HepG2 (cell line): Measurements from ENCODE around the gene KAT14. TPM values are rescaled to one million over a fixed set of nuclear protein-coding genes. Genes with fewer than 3 reads are reported as not detected.
A peak's percentile ranks its signal among the peaks of the same experiment; 100 is the strongest.

ENCODE experiments used
- ATAC-seq: fragments of 200-7000 bp; cut with Tn5 transposase; 3 replicates; pipeline ENCODE4 v1.9.1; 2020; ENCODE audit warnings: mild to moderate bottlenecking, moderate library complexity
- BruUV-seq: library from RNA; stranded (reverse); fragments of 400-500 nt; replicated peaks from 2 replicates; lab custom pipeline; 2021; lab: Mats Ljungman, UMichigan
- CTCF ChIA-PET: fragments of 300-600 bp; formaldehyde crosslinking; extraction: SDS; loops from one replicate; lab custom pipeline; 2021; ENCODE audit warnings: low total read pairs, inconsistent platforms, low intra/inter-chr PET ratio; lab: Yijun Ruan, JAX
- POLR2A ChIA-PET: fragments of 350-600 bp; sonication (Branson Sonifier 250); formaldehyde crosslinking; loops from one replicate; lab custom pipeline; 2020; ENCODE audit warnings: antibody characterized with exemption, inconsistent platforms; lab: Yijun Ruan, JAX
- DNase-seq: peaks from one replicate; pipeline ENCODE4 v3.0.0-alpha.2; 2015; ENCODE audit warnings: low spot score
- FAIRE-seq: peaks from 3 replicates; lab custom pipeline; 2011; peaks lifted over from hg19 to GRCh38; lab: Jason Lieb, UNC
- H2AFZ ChIP-seq: one replicate; pipeline ENCODE4 v1.6.1; 2011; ENCODE audit warnings: low read length, inconsistent platforms
- H3K27ac ChIP-seq: fragments of 300-600 bp; 3 replicates; pipeline ENCODE4 v1.8.0; 2011; ENCODE audit warnings: mixed run types, mild to moderate bottlenecking, mixed read lengths, low read length, inconsistent platforms; ENCODE audit not compliant: insufficient read depth; ENCODE audit errors: extremely low read length
- H3K27me3 ChIP-seq, 2 experiments: fragments of 200-600 bp in 1 of 2; 2 replicates in 1 of 2; 3 replicates in 1 of 2; pipeline versions ENCODE4 v1.6.0 to v1.8.0; 2011; ENCODE audit warnings: low read length in 2 of 2, mild to moderate bottlenecking in 2 of 2, moderate library complexity in 2 of 2, inconsistent platforms in 1 of 2; ENCODE audit not compliant: insufficient read depth in 2 of 2, control insufficient read depth in 1 of 2
- H3K36me3 ChIP-seq, 2 experiments: fragments of 200-600 bp in 1 of 2; replicated peaks in 1 of 2; 2 replicates in 1 of 2; 3 replicates in 1 of 2; pipeline versions ENCODE4 v1.5.1 to v1.8.0; 2011; ENCODE audit warnings: low read length in 2 of 2, inconsistent platforms in 1 of 2; ENCODE audit not compliant: insufficient read depth in 2 of 2, control insufficient read depth in 1 of 2
- H3K4me1 ChIP-seq: 2 replicates; pipeline ENCODE4 v1.5.1; 2012; ENCODE audit warnings: low read length, inconsistent platforms; ENCODE audit not compliant: insufficient read depth
- H3K4me2 ChIP-seq: 2 replicates; pipeline ENCODE4 v1.6.0; 2011; ENCODE audit warnings: low read depth, low read length, inconsistent platforms
- H3K4me3 ChIP-seq, 3 experiments: fragments of 200-600 bp in 1 of 3; sonication (generic), shearing (Covaris generic) in 1 of 3; replicated peaks in 1 of 3; 2 replicates each; pipeline ENCODE4 v1.5.1; 2011 to 2016; ENCODE audit warnings: low read length in 3 of 3, inconsistent platforms in 2 of 3, low read depth in 2 of 3, mild to moderate bottlenecking in 2 of 3, control low read depth in 1 of 3, mixed read lengths in 1 of 3; ENCODE audit not compliant: insufficient read depth in 1 of 3
- H3K79me2 ChIP-seq: one replicate; pipeline ENCODE4 v1.6.1; 2011; ENCODE audit warnings: low read length, inconsistent platforms; ENCODE audit not compliant: insufficient read depth
- H3K9ac ChIP-seq: 2 replicates; pipeline ENCODE4 v1.6.0; 2011; ENCODE audit warnings: mild to moderate bottlenecking, low read depth, low read length, inconsistent platforms; ENCODE audit not compliant: insufficient read depth
- H3K9me3 ChIP-seq: 2 replicates; pipeline ENCODE4 v1.5.1; 2012; ENCODE audit warnings: mild to moderate bottlenecking, low read length
- H4K20me1 ChIP-seq: 2 replicates; pipeline ENCODE4 v1.6.0; 2011; ENCODE audit warnings: inconsistent platforms, mild to moderate bottlenecking, low read length, moderate library complexity; ENCODE audit not compliant: insufficient read depth
- BCL6 ChIP-seq: IDR thresholded peaks from 2 replicates; pipeline ENCODE4 v1.6.1; 2016; ENCODE audit warnings: missing genetic modification reagents, missing compliant biosample characterization
- BRCA1 ChIP-seq: sonication (generic); formaldehyde crosslinking; IDR thresholded peaks from 2 replicates; pipeline ENCODE4 v1.4.0; 2020; ENCODE audit warnings: missing genetic modification reagents
- DNMT3B ChIP-seq: conservative IDR thresholded peaks from 2 replicates; pipeline ENCODE4 v1.6.1; 2016; ENCODE audit warnings: missing biosample characterization, control low read depth
- DPF2 ChIP-seq: sonication (generic); formaldehyde crosslinking; IDR thresholded peaks from 2 replicates; pipeline ENCODE4 v1.4.0; 2020; ENCODE audit warnings: mild to moderate bottlenecking, low read depth, missing genetic modification reagents, borderline replicate concordance
- DRAP1 ChIP-seq: IDR thresholded peaks from 2 replicates; pipeline ENCODE4 v1.6.1; 2016; ENCODE audit warnings: missing genetic modification reagents, missing compliant biosample characterization
- EP300 ChIP-seq, 3 experiments: sonication (generic) in 1 of 3; formaldehyde crosslinking in 1 of 3; IDR thresholded peaks; 2 replicates each; pipeline versions ENCODE4 v1.5.1 to v1.6.1; 2011 to 2020; ENCODE audit warnings: low read depth in 2 of 3, low read length in 2 of 3, borderline replicate concordance in 1 of 3, improper control_type of control experiment in 1 of 3, mild to moderate bottlenecking in 1 of 3, missing genetic modification reagents in 1 of 3, moderate library complexity in 1 of 3
- ETV5 ChIP-seq: IDR thresholded peaks from 2 replicates; pipeline ENCODE4 v1.6.1; 2018; ENCODE audit warnings: missing biosample characterization, missing genetic modification reagents, inconsistent platforms, borderline replicate concordance
- FOXA1 ChIP-seq, 2 experiments: fragments of 450-650 bp in 1 of 2; sonication (generic) in 1 of 2; formaldehyde crosslinking in 1 of 2; IDR thresholded peaks; 2 replicates each; pipeline versions ENCODE4 v1.4.0 to v1.6.1; 2016 to 2020; ENCODE audit warnings: missing genetic modification reagents in 1 of 2
- HDAC2 ChIP-seq: sonication (generic); formaldehyde crosslinking; IDR thresholded peaks from 2 replicates; pipeline ENCODE4 v1.4.0; 2020; ENCODE audit warnings: missing genetic modification reagents
- HNF4A ChIP-seq: sonication (generic); formaldehyde crosslinking; IDR thresholded peaks from 2 replicates; pipeline ENCODE4 v1.4.0; 2020; ENCODE audit warnings: missing genetic modification reagents
- ISL2 ChIP-seq: sonication (generic); formaldehyde crosslinking; IDR thresholded peaks from 2 replicates; pipeline ENCODE4 v1.5.0; 2020; ENCODE audit warnings: missing genetic modification reagents
- KAT8 ChIP-seq: IDR thresholded peaks from 2 replicates; pipeline ENCODE4 v1.6.1; 2016; ENCODE audit warnings: missing genetic modification reagents, missing compliant biosample characterization
- MLXIP ChIP-seq: sonication (generic); formaldehyde crosslinking; IDR thresholded peaks from 2 replicates; pipeline ENCODE4 v1.9.0; 2021; ENCODE audit warnings: missing genetic modification reagents, borderline replicate concordance
- MZF1 ChIP-seq: sonication (generic); formaldehyde crosslinking; IDR thresholded peaks from 2 replicates; pipeline ENCODE4 v1.8.1; 2023; ENCODE audit warnings: mild to moderate bottlenecking, missing genetic modification reagents, borderline replicate concordance
- NR3C1 ChIP-seq: sonication (generic); formaldehyde crosslinking; IDR thresholded peaks from 2 replicates; pipeline ENCODE4 v1.4.0; 2020; ENCODE audit warnings: missing genetic modification reagents
- POLR2A ChIP-seq, 2 experiments: IDR thresholded peaks; 2 replicates each; pipeline ENCODE4 v1.6.1; 2011; ENCODE audit warnings: low read depth in 2 of 2, low read length in 2 of 2, mild to moderate bottlenecking in 1 of 2, moderate library complexity in 1 of 2; ENCODE audit not compliant: insufficient read depth in 1 of 2
- SMAD3 ChIP-seq: sonication (generic); formaldehyde crosslinking; IDR thresholded peaks from 2 replicates; pipeline ENCODE4 v1.4.0; 2020; ENCODE audit warnings: missing genetic modification reagents
- SMC3 ChIP-seq: IDR thresholded peaks from 2 replicates; pipeline ENCODE4 v1.6.1; 2011; ENCODE audit warnings: low read length, improper control_type of control experiment
- SRSF9 ChIP-seq: fragments of 200-400 bp; formaldehyde crosslinking; IDR thresholded peaks from 2 replicates; pipeline ENCODE4 v1.6.1; 2018; ENCODE audit warnings: borderline replicate concordance, mild to moderate bottlenecking, low read depth, low read length; ENCODE audit not compliant: insufficient read depth, poor library complexity, severe bottlenecking
- WGBS: methylation state at CpG from one replicate; pipeline ENCODE4 v1.1.6; 2017; ENCODE audit warnings: low lambda C conversion rate; 5-methylcytosine and 5-hydroxymethylcytosine counted together
- in situ Hi-C: cut with HindIII; loops from 2 replicates; pipeline ENCODE4 v1.10.0; 2017; ENCODE audit warnings: low pct_unique_long_range_greater_than_20kb; ENCODE audit not compliant: extremely low pct_ligation_motif_present
- intact Hi-C: fragments of 100-400 bp; cut with micrococcal nuclease; formaldehyde crosslinking; loops from one replicate; pipeline ENCODE4 v1.10.0; 2022; ENCODE audit not compliant: unreplicated experiment
- polyA plus RNA-seq, 8 experiments: library from polyadenylated mRNA; depleted of rRNA in 3 of 8; stranded (reverse) in 7 of 8; unstranded in 1 of 8; fragments of >200 nt; fragmentation: Illumina TruSeq in 4 of 8; extraction: Trizol in 4 of 8; gene quantifications; 2 replicates each; pipeline versions ENCODE4 v1.2.1 to v1.2.3, GENCODE V29; 2011 to 2016; ENCODE audit warnings: low read depth in 4 of 8, missing spikeins in 1 of 8, mixed read lengths in 1 of 8; ENCODE audit not compliant: insufficient read depth in 1 of 8
- total RNA-seq, 5 experiments: library from RNA; depleted of rRNA; stranded (reverse); fragments of >200 nt; fragmentation: Illumina TruSeq; extraction: Trizol; gene quantifications; 2 replicates each; pipeline ENCODE4 v1.2.3, GENCODE V29; 2016; ENCODE audit warnings: low read depth in 1 of 5

Gene KAT14
- total and polyA plus RNA-seq, 2 of the 13 experiments (the other 11 are each of a cell fraction or from before 2014, with no cell fraction given), result 5.1 to 15.1 TPM

- TF ChIP-seq MLXIP (CRISPR knock-in tag), result no peak
- TF ChIP-seq NR3C1 (CRISPR knock-in tag), result 0 out of 2 replicates have a peak, but pooled peaks have one; percentile 51
- TF ChIP-seq DNMT3B, result no peak
- no peak for TF ChIP-seq EP300 (IDR thresholded peaks at IDR 0.05; ENCODE audit: low read depth in 2 of 2, low read length in 2 of 2)
- no peak for TF ChIP-seq EP300 (CRISPR knock-in tag; IDR thresholded peaks at IDR 0.05; ENCODE audit: borderline replicate concordance)
Measured at GRCh38 chr20:18138266-18138582, 561 bp downstream of the KAT14 start (continued).

GRCh38 chr20:18138639-18139583 is 1.2 kb downstream of the KAT14 start:
- in situ Hi-C loops, result no loop called here
- BruUV-seq, result TSS peak; percentile 75
- intact Hi-C loops, result loop anchor here (2.0 to 10.0 kb wide), 2 partner anchors 134 to 150 kb away; partner anchors contain the start of gene ZNF133
- TF ChIP-seq KAT8 (CRISPR knock-in tag) (peak; percentile 60), DRAP1 (CRISPR knock-in tag) (peak; percentile 4; the same call in 1 of the 2 replicates), ISL2 (0 out of 2 replicates have a peak, but pooled peaks have one; percentile 24), HNF4A (CRISPR knock-in tag) (peak; percentile 82), SRSF9 (no peak), HDAC2 (CRISPR knock-in tag) (0 out of 2 replicates have a peak, but pooled peaks have one; percentile 17), BRCA1 (CRISPR knock-in tag) (0 out of 2 replicates have a peak, but pooled peaks have one; percentile 49), SMAD3 (CRISPR knock-in tag) (0 out of 2 replicates have a peak, but pooled peaks have one; percentile 7), POLR2A (IDR thresholded peaks at IDR 0.05; ENCODE audit: insufficient read depth in 1 of 2, low read depth in 2 of 2, low read length in 2 of 2) (0 out of 4 replicates have a peak, but pooled peaks of 1 of the 2 experiments have one; percentile 32), SMC3 (no peak), FOXA1 (IDR thresholded peaks at IDR 0.05) (no peak), FOXA1 (CRISPR knock-in tag; IDR thresholded peaks at IDR 0.05) (peak; percentile 61), BCL6 (CRISPR knock-in tag) (peak; percentile 39), MZF1 (CRISPR knock-in tag) (no peak), DPF2 (0 out of 2 replicates have a peak, but pooled peaks have one; percentile 12), ETV5 (CRISPR knock-in tag) (no peak; the same call in 1 of the 2 replicates)

More at GRCh38 chr20:18138639-18139583, 1.2 kb downstream of the KAT14 start:
- DNase-seq, result peak; percentile 91
- ChIA-PET POLR2A (interaction anchor here (0.9 to 4.0 kb wide), 15 partner anchors 7 to 569 kb away, joined by 3 to 33 read pairs (median 5); partner anchors contain the start of genes DSTN, OVOL2, RRBP1 and SEC23B), CTCF (no interaction called here)
- Histone ChIP-seq H3K9ac (peak overlapping the region; percentile 93), H3K27ac (peak overlapping the region; percentile 88), H3K9me3 (no peaks in the 10 kb centered on the region), H4K20me1 (peaks cover 4% of the 10 kb centered on the region; the same call in 1 of the 2 replicates), H2AFZ (no peak overlapping the region), H3K4me1 (peaks cover 47% of the 10 kb centered on the region), H3K36me3 (peaks cover 3 to 8% of the 10 kb centered on the region in 2 experiments; a peak in 4 of 5 replicates), H3K27me3 (no peaks in the 10 kb centered on the region; a peak in 2 of 5 replicates), H3K4me3 (peak overlapping the region; percentile 87 to 92 (median 91)), H3K79me2 (peaks cover 31% of the 10 kb centered on the region), H3K4me2 (peak overlapping the region; percentile 71)
- 28% methylated on average over 7 of the region's 7 CpGs for WGBS
- FAIRE-seq, result peak; percentile 87
- peak; percentile 11 for ATAC-seq
